DOHH2 (cell line): ENCODE measurements around the gene SELENON.

Experiments used
- H3F3A ChIP-seq: fragments of 200-600 bp; sonication (generic), shearing (Covaris generic); 2 replicates; pipeline ENCODE4 v1.6.0; 2016; ENCODE audit warnings: antibody characterized with exemption, mild to moderate bottlenecking; ENCODE audit not compliant: control insufficient read depth, insufficient read depth
- H3K27ac ChIP-seq: fragments of 200-600 bp; sonication (generic); 2 replicates; pipeline ENCODE4 v1.5.1; 2014; ENCODE audit warnings: low read depth, mild to moderate bottlenecking, low read length, moderate library complexity
- H3K27me3 ChIP-seq: fragments of 200-600 bp; sonication (generic); 2 replicates; pipeline ENCODE4 v1.6.1; 2014; ENCODE audit warnings: mild to moderate bottlenecking, low read length, mixed read lengths; ENCODE audit not compliant: control insufficient read depth
- H3K36me3 ChIP-seq: fragments of 200-600 bp; sonication (generic); 2 replicates; pipeline ENCODE4 v1.6.1; 2014; ENCODE audit warnings: mild to moderate bottlenecking, low read length, moderate library complexity, mixed read lengths; ENCODE audit not compliant: control insufficient read depth
- H3K4me1 ChIP-seq: fragments of 200-600 bp; sonication (generic); 2 replicates; pipeline ENCODE4 v1.6.1; 2014; ENCODE audit warnings: mild to moderate bottlenecking, low read length, mixed read lengths; ENCODE audit not compliant: control insufficient read depth
- H3K4me2 ChIP-seq: fragments of 200-600 bp; sonication (generic); 2 replicates; pipeline ENCODE4 v1.6.0; 2014; ENCODE audit warnings: mild to moderate bottlenecking, low read length, moderate library complexity
- H3K4me3 ChIP-seq: fragments of 200-600 bp; sonication (generic); 2 replicates; pipeline ENCODE4 v1.5.1; 2014; ENCODE audit warnings: mild to moderate bottlenecking, low read length, mixed read lengths
- H3K79me2 ChIP-seq: fragments of 200-600 bp; sonication (generic); 2 replicates; pipeline ENCODE4 v1.6.1; 2014; ENCODE audit warnings: mild to moderate bottlenecking, low read length, mixed read lengths; ENCODE audit not compliant: control insufficient read depth
- H3K9me2 ChIP-seq: fragments of 200-600 bp; sonication (generic); replicated peaks from 2 replicates; pipeline ENCODE4 v1.6.1; 2014; ENCODE audit warnings: mild to moderate bottlenecking, low read length, mixed read lengths; ENCODE audit not compliant: control insufficient read depth
- H3K9me3 ChIP-seq: fragments of 200-600 bp; sonication (generic); 2 replicates; pipeline ENCODE4 v1.6.1; 2014; ENCODE audit warnings: antibody characterized with exemption, low read length, mixed read lengths; ENCODE audit not compliant: control insufficient read depth, insufficient read depth
- H4K20me1 ChIP-seq: fragments of 200-600 bp; sonication (generic); 2 replicates; pipeline ENCODE4 v1.6.0; 2014; ENCODE audit warnings: low read depth, mild to moderate bottlenecking, antibody characterized with exemption, low read length, moderate library complexity; ENCODE audit not compliant: control insufficient read depth, insufficient read depth
- EZH2phosphoT487 ChIP-seq: fragments of 200-600 bp; sonication (generic); IDR thresholded peaks from 2 replicates; pipeline ENCODE4 v1.6.1; 2017; ENCODE audit warnings: borderline replicate concordance, mild to moderate bottlenecking, antibody characterized with exemption, low read length, moderate library complexity, mixed read lengths
- TF ChIP-seq, protein P1 (sequence below): fragments of 200-600 bp; sonication (generic); IDR thresholded peaks from one replicate; pipeline ENCODE4 v1.5.1; 2014; ENCODE audit warnings: antibody characterized with exemption, mild to moderate bottlenecking, low read depth, low read length; ENCODE audit not compliant: poor library complexity, severe bottlenecking

SELENON gene

GRCh38 chr1:25765923-25766589, 33.9 kb upstream of the SELENON start:
- Histone ChIP-seq H3K4me2 (no peak overlapping the region), H3K4me3 (no peak overlapping the region), H3K9me3 (no peaks in the 10 kb centered on the region), H3F3A (no peaks in the 10 kb centered on the region), H3K27ac (no peak overlapping the region), H3K9me2 (no peaks in the 10 kb centered on the region), H3K4me1 (peaks cover 2% of the 10 kb centered on the region; the same call in 1 of the 2 replicates), H4K20me1 (no peaks in the 10 kb centered on the region), H3K79me2 (no peaks in the 10 kb centered on the region), H3K36me3 (no peaks in the 10 kb centered on the region), H3K27me3 (peaks cover 8% of the 10 kb centered on the region)
- TF ChIP-seq, protein P1, sequence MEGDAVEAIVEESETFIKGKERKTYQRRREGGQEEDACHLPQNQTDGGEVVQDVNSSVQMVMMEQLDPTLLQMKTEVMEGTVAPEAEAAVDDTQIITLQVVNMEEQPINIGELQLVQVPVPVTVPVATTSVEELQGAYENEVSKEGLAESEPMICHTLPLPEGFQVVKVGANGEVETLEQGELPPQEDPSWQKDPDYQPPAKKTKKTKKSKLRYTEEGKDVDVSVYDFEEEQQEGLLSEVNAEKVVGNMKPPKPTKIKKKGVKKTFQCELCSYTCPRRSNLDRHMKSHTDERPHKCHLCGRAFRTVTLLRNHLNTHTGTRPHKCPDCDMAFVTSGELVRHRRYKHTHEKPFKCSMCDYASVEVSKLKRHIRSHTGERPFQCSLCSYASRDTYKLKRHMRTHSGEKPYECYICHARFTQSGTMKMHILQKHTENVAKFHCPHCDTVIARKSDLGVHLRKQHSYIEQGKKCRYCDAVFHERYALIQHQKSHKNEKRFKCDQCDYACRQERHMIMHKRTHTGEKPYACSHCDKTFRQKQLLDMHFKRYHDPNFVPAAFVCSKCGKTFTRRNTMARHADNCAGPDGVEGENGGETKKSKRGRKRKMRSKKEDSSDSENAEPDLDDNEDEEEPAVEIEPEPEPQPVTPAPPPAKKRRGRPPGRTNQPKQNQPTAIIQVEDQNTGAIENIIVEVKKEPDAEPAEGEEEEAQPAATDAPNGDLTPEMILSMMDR: no peak
- TF ChIP-seq EZH2phosphoT487: no peak

DNA sequence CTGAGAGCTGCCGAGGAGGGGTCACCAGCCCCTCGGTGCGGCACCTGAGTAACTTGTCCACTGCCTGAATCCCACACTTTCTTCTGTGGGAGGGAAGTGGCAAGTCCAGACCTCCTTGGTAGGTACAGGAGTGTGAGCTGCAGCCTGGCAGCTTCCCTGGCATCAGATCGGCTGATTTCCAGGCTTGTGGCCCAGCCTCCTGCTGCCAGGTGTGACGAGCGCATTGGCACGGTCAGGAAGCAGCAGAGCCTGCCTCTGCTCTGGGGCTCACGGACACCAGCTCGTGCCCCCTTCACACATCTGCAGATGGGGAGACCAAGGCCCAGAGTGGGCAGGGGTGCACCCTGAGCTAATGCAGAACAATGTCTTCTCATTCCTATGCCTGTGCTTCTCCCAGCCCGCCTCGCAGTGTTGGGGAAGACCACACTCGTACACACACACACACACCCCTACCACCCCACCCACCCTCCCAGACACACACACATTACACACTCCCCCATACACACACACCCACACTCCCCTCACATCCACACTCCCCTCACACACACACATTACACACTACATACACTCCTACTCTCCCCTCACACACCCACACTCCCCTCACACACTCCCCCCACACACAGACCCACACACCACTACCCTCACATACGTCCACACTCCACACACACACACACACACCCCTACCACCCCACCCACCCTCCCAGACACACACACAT, 33.1 kb upstream of the SELENON start:
- H3K27ac ChIP-seq: no peak overlapping the region
- no peaks in the 10 kb centered on the region for H4K20me1 ChIP-seq
- H3K9me3 ChIP-seq: no peaks in the 10 kb centered on the region
- H3K9me2 ChIP-seq: no peaks in the 10 kb centered on the region
- no peaks in the 10 kb centered on the region for H3K79me2 ChIP-seq
- TF ChIP-seq, protein P1: no peak
- peaks cover 16% of the 10 kb centered on the region for H3K27me3 ChIP-seq
- no peak overlapping the region for H3K4me2 ChIP-seq
- no peaks in the 10 kb centered on the region for H3F3A ChIP-seq
- peaks cover 5% of the 10 kb centered on the region; the same call in 1 of the 2 replicates for H3K4me1 ChIP-seq
- H3K4me3 ChIP-seq: no peak overlapping the region
- H3K36me3 ChIP-seq: no peaks in the 10 kb centered on the region

GRCh38 chr1:25767437-25767770, 32.6 kb upstream of the SELENON start:
- no peaks in the 10 kb centered on the region for H4K20me1 ChIP-seq
- peaks cover 5% of the 10 kb centered on the region; the same call in 1 of the 2 replicates for H3K4me1 ChIP-seq
- no peaks in the 10 kb centered on the region for H3K79me2 ChIP-seq
- H3K9me2 ChIP-seq: no peaks in the 10 kb centered on the region
- peaks cover 21% of the 10 kb centered on the region for H3K27me3 ChIP-seq
- H3K4me2 ChIP-seq: no peak overlapping the region
- H3F3A ChIP-seq: no peaks in the 10 kb centered on the region
- H3K4me3 ChIP-seq: no peak overlapping the region
- no peak overlapping the region for H3K27ac ChIP-seq
- H3K36me3 ChIP-seq: no peaks in the 10 kb centered on the region
- H3K9me3 ChIP-seq: no peaks in the 10 kb centered on the region
- TF ChIP-seq EZH2phosphoT487: no peak
- TF ChIP-seq, protein P1: no peak
